ENCODE data around the gene AP1M2.

- no peak for TF ChIP-seq GATA2 (IDR thresholded peaks at IDR 0.05; ENCODE audit: low read depth, low read length)
- TF ChIP-seq GATA3 (IDR thresholded peaks at IDR 0.05; ENCODE audit: low read depth, low read length) = no peak
These were observed 47.9 kb upstream of the AP1M2 start for GRCh38 chr19:10634963-10635362.

Measured in SH-SY5Y (cell line).